GM23338 (cell line): ENCODE data around the gene STAM. TPM values are rescaled to one million over a fixed set of nuclear protein-coding genes. Genes with fewer than 3 reads are reported as not detected.
A peak's percentile ranks its signal among the peaks of the same experiment; 100 is the strongest.

Source experiments
- ATAC-seq: fragments of 200-7000 bp; cut with Tn5 transposase; 3 replicates; pipeline ENCODE4 v1.9.1; 2020
- DNase-seq: peaks from one replicate; pipeline ENCODE4 v3.0.0-alpha.2; 2015; ENCODE audit warnings: low spot score
- H2AFZ ChIP-seq: fragments of 200-600 bp; sonication (generic); 2 replicates; pipeline ENCODE4 v1.8.0; 2016; ENCODE audit warnings: antibody characterized with exemption, mild to moderate bottlenecking, moderate library complexity
- H3F3A ChIP-seq: fragments of 200-600 bp; sonication (generic); replicated peaks from 2 replicates; pipeline ENCODE4 v1.8.0; 2017; ENCODE audit warnings: antibody characterized with exemption, mixed run types, low read depth
- H3K27ac ChIP-seq: fragments of 200-600 bp; sonication (generic); 2 replicates; pipeline ENCODE4 v1.6.1; 2016; ENCODE audit warnings: low read depth
- H3K27me3 ChIP-seq: fragments of 200-600 bp; sonication (generic); 2 replicates; pipeline ENCODE4 v1.8.0; 2016; ENCODE audit warnings: mild to moderate bottlenecking, mixed run types, moderate library complexity; ENCODE audit not compliant: insufficient read depth
- H3K36me3 ChIP-seq: fragments of 200-600 bp; sonication (generic); 2 replicates; pipeline ENCODE4 v1.8.0; 2016; ENCODE audit warnings: mild to moderate bottlenecking; ENCODE audit not compliant: insufficient read depth
- H3K4me1 ChIP-seq: fragments of 200-600 bp; sonication (generic); 2 replicates; pipeline ENCODE4 v1.8.0; 2016; ENCODE audit warnings: mild to moderate bottlenecking, moderate library complexity; ENCODE audit not compliant: insufficient read depth
- H3K4me2 ChIP-seq: fragments of 200-600 bp; sonication (generic); 2 replicates; pipeline ENCODE4 v1.7.1; 2017; ENCODE audit warnings: mixed run types
- H3K4me3 ChIP-seq: fragments of 200-600 bp; sonication (generic); 2 replicates; pipeline ENCODE4 v1.6.1; 2016; ENCODE audit warnings: mixed run types
- H3K79me2 ChIP-seq: fragments of 200-600 bp; sonication (generic); replicated peaks from 2 replicates; pipeline ENCODE4 v1.8.0; 2017; ENCODE audit warnings: mild to moderate bottlenecking; ENCODE audit not compliant: insufficient read depth
- H3K9me2 ChIP-seq: fragments of 200-600 bp; sonication (generic); 2 replicates; pipeline ENCODE4 v1.8.0; 2017; ENCODE audit not compliant: insufficient read depth
- H4K20me1 ChIP-seq: fragments of 200-600 bp; sonication (generic); replicated peaks from 2 replicates; pipeline ENCODE4 v1.8.0; 2017; ENCODE audit warnings: mild to moderate bottlenecking; ENCODE audit not compliant: insufficient read depth
- H3K27ac Mint-ChIP-seq: 2 replicates; pipeline ENCODE4 v1.8.0; 2020; ENCODE audit warnings: inconsistent platforms, mild to moderate bottlenecking, moderate library complexity, mixed read lengths
- H3K27me3 Mint-ChIP-seq: 3 replicates; pipeline ENCODE4 v1.8.0; 2022; ENCODE audit warnings: low read depth, mild to moderate bottlenecking, moderate library complexity, mixed read lengths, inconsistent platforms; ENCODE audit not compliant: insufficient read depth, poor library complexity
- H3K36me3 Mint-ChIP-seq: 3 replicates; pipeline ENCODE4 v1.8.0; 2021; ENCODE audit warnings: low read depth, mild to moderate bottlenecking, inconsistent platforms, moderate library complexity, mixed read lengths
- H3K4me1 Mint-ChIP-seq: 3 replicates; pipeline ENCODE4 v1.8.0; 2020; ENCODE audit warnings: mild to moderate bottlenecking, inconsistent platforms, mixed read lengths
- H3K4me3 Mint-ChIP-seq: 3 replicates; pipeline ENCODE4 v1.8.0; 2021; ENCODE audit warnings: moderate library complexity, mild to moderate bottlenecking, inconsistent platforms, mixed read lengths
- H3K9me3 Mint-ChIP-seq: 3 replicates; pipeline ENCODE4 v1.8.0; 2020; ENCODE audit warnings: moderate library complexity, mild to moderate bottlenecking, inconsistent platforms, mixed read lengths
- CREB1 ChIP-seq: fragments of 250-450 bp; sonication (Bioruptor Pico); IDR thresholded peaks from 2 replicates; pipeline ENCODE4 v1.5.0; 2020; ENCODE audit warnings: low read depth, mild to moderate bottlenecking, moderate library complexity
- EZH2 ChIP-seq: fragments of 200-600 bp; sonication (generic); IDR thresholded peaks from one replicate; pipeline ENCODE4 v1.8.0; 2017; ENCODE audit warnings: antibody characterized with exemption, mild to moderate bottlenecking, low read depth; ENCODE audit not compliant: unreplicated experiment
- EZH2phosphoT487 ChIP-seq: fragments of 200-600 bp; sonication (generic); IDR thresholded peaks from one replicate; pipeline ENCODE4 v1.8.1; 2018; ENCODE audit warnings: antibody characterized with exemption; ENCODE audit not compliant: unreplicated experiment
- JUNB ChIP-seq: IDR thresholded peaks from one replicate; pipeline ENCODE4 v1.6.1; 2016; ENCODE audit warnings: antibody characterized with exemption; ENCODE audit not compliant: unreplicated experiment
- STAT1 ChIP-seq: IDR thresholded peaks from one replicate; pipeline ENCODE4 v1.6.1; 2016; ENCODE audit warnings: antibody characterized with exemption; ENCODE audit not compliant: unreplicated experiment
- ZNF331 ChIP-seq: fragments of 250-450 bp; sonication (Bioruptor Pico); IDR thresholded peaks from 2 replicates; pipeline ENCODE4 v1.5.0; 2020; ENCODE audit warnings: low read depth, mild to moderate bottlenecking, moderate library complexity
- polyA plus RNA-seq: library from polyadenylated mRNA; unstranded; fragments of >200 nt; fragmentation: Nextera tagmentation; extraction: Ambion mirVana; gene quantifications from 2 replicates; pipeline ENCODE4 v1.2.1, GENCODE V29; 2016
- total RNA-seq: library from RNA; depleted of rRNA; stranded (reverse); fragments of >200 nt; shearing (Covaris generic); gene quantifications from 2 replicates; pipeline ENCODE4 v1.2.3, GENCODE V29; 2014
- TF ChIP-seq, protein P1 (sequence below): IDR thresholded peaks from one replicate; pipeline ENCODE4 v1.6.1; 2018; ENCODE audit warnings: antibody characterized with exemption; ENCODE audit not compliant: unreplicated experiment

STAM gene
- total and polyA plus RNA-seq, 2 experiments from 2014 or later: 28.8 to 40.5 TPM

DNA sequence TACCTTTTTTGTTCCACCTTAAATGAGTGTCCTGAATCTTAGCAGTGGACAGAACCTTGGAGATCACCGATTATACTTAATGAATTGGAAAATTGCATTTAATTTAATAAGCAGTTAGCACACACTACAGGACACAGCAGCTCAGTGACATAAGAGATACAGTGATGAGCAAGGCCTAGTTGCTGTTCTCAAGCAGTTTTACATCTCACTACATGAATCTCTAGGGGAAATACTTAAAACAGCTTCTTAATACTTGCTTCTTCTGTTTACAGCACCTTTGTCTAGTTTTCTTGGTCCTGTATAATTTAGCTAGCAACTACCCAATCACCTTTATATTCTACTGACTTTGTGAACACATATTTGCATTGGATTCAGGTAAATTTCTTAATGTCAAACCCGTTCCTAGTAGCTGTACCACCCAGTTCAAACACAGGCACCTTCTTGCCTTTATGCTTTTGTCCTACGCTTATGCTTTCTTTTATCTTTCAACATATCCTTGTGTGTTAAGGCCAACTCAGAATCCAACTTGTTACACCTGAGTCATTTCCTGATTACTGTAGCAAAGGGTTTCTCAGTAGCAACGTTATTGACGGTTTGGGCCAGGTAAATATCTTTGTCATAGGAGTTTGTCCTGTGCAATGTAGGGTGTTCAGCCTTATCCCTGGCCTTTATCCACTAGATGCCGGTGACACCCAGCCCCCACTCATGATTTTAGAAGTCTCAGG lies 1.8 kb downstream of the STAM start:
- DNase-seq (no peak), ATAC-seq (no peak)
- peaks cover 11% of the 10 kb centered on the region for H3K27me3 Mint-ChIP-seq
- Histone ChIP-seq H2AFZ (no peak overlapping the region), H3K4me1 (peaks cover 20% of the 10 kb centered on the region), H3F3A (no peaks in the 10 kb centered on the region; the same call in 1 of the 2 replicates), H3K4me2 (peak overlapping the region; percentile 85), H3K36me3 (no peaks in the 10 kb centered on the region), H3K27ac (no peak overlapping the region), H3K27me3 (no peaks in the 10 kb centered on the region), H3K79me2 (peaks cover 87% of the 10 kb centered on the region), H3K9me2 (no peaks in the 10 kb centered on the region), H4K20me1 (no peaks in the 10 kb centered on the region), H3K4me3 (peak overlapping the region; percentile 90)
- H3K36me3 Mint-ChIP-seq: peaks cover 9% of the 10 kb centered on the region
- H3K4me1 Mint-ChIP-seq: peaks cover 20% of the 10 kb centered on the region
- H3K27ac Mint-ChIP-seq: peak overlapping the region; percentile 65; the same call in 1 of the 2 replicates
- TF ChIP-seq ZNF331 (CRISPR knock-in tag): no peak
- TF ChIP-seq, protein P1, sequence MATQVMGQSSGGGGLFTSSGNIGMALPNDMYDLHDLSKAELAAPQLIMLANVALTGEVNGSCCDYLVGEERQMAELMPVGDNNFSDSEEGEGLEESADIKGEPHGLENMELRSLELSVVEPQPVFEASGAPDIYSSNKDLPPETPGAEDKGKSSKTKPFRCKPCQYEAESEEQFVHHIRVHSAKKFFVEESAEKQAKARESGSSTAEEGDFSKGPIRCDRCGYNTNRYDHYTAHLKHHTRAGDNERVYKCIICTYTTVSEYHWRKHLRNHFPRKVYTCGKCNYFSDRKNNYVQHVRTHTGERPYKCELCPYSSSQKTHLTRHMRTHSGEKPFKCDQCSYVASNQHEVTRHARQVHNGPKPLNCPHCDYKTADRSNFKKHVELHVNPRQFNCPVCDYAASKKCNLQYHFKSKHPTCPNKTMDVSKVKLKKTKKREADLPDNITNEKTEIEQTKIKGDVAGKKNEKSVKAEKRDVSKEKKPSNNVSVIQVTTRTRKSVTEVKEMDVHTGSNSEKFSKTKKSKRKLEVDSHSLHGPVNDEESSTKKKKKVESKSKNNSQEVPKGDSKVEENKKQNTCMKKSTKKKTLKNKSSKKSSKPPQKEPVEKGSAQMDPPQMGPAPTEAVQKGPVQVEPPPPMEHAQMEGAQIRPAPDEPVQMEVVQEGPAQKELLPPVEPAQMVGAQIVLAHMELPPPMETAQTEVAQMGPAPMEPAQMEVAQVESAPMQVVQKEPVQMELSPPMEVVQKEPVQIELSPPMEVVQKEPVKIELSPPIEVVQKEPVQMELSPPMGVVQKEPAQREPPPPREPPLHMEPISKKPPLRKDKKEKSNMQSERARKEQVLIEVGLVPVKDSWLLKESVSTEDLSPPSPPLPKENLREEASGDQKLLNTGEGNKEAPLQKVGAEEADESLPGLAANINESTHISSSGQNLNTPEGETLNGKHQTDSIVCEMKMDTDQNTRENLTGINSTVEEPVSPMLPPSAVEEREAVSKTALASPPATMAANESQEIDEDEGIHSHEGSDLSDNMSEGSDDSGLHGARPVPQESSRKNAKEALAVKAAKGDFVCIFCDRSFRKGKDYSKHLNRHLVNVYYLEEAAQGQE: no peak
- TF ChIP-seq EZH2: no peak
- no peak for TF ChIP-seq JUNB
- no peak for TF ChIP-seq CREB1 (CRISPR knock-in tag)
- TF ChIP-seq STAT1: no peak
- no peaks in the 10 kb centered on the region for H3K9me3 Mint-ChIP-seq
- peak overlapping the region; percentile 99 for H3K4me3 Mint-ChIP-seq

DNA sequence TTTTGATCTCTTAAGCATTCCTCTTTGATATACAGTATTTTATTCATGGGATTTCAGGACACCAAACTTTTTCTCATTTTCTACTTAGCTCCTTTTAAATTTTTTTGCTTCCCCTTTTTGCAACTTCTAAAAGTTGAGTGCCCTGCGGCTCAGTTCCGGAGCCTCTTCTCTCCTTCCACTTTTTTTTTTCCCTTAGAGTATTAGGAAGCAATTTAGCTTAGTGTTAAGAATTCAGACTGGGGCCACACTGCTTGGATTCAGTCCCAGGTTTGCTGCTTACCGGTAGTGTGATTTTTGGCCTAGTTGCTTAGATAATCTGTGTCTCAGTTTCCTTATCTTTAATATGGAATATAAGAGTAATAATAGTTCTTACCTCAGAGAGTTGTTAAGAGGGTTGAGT lies 3.4 kb downstream of the STAM start:
- peaks cover 10% of the 10 kb centered on the region for H3K36me3 Mint-ChIP-seq

More for the DNA sequence above, 3.4 kb downstream of the STAM start:
- DNase-seq (no peak), ATAC-seq (no peak)
- Histone ChIP-seq H3K27me3 (no peaks in the 10 kb centered on the region), H3K9me2 (no peaks in the 10 kb centered on the region), H3K79me2 (peaks cover 93% of the 10 kb centered on the region), H3K36me3 (no peaks in the 10 kb centered on the region), H3K4me2 (no peak overlapping the region), H3K4me1 (peaks cover 33% of the 10 kb centered on the region), H2AFZ (no peak overlapping the region), H3F3A (no peaks in the 10 kb centered on the region; the same call in 1 of the 2 replicates), H3K27ac (no peak overlapping the region), H4K20me1 (no peaks in the 10 kb centered on the region), H3K4me3 (no peak overlapping the region)
- TF ChIP-seq JUNB: no peak
- TF ChIP-seq EZH2: no peak
- TF ChIP-seq, protein P1: no peak
- no peak for TF ChIP-seq EZH2phosphoT487
- Mint-ChIP-seq H3K9me3 (no peaks in the 10 kb centered on the region), H3K4me3 (no peak overlapping the region), H3K27me3 (peaks cover 11% of the 10 kb centered on the region), H3K27ac (no peak overlapping the region), H3K4me1 (peaks cover 31% of the 10 kb centered on the region)
